OCI-LY1 (cell line): ENCODE measurements around the gene RABGAP1L.

Source experiments
- EZH2 ChIP-seq: fragments of 200-600 bp; sonication (generic), shearing (Covaris generic); IDR thresholded peaks from 2 replicates; pipeline ENCODE4 v1.8.0; 2017; ENCODE audit warnings: borderline replicate concordance, mixed run types, mild to moderate bottlenecking, antibody characterized with exemption, low read length, moderate library complexity, mixed read lengths
- TF ChIP-seq, protein P1 (sequence below): fragments of 200-600 bp; sonication (generic), shearing (Covaris generic); IDR thresholded peaks from 2 replicates; pipeline ENCODE4 v1.5.1; 2017; ENCODE audit warnings: mild to moderate bottlenecking, antibody characterized with exemption, low read length, moderate library complexity, mixed read lengths

DNA sequence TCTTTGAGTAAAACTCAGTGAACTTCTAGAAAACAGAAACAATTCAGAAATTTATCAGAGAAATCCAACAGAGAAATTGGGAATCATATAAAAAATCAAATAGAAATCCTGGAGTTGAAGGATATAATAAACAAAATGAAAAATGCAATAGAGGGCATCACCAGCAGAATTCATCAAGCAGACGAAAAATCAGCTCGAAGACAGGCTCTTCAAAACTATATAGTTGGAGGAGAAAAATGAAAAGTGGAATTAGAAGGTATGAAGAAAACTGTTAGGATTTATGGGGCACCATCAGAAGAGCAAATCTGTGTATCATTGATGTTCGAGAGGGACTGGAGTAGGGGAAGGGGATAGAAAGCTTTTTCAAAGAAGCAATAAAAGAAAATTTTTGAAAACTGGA, 167.0 kb downstream of the RABGAP1L start:
- TF ChIP-seq, protein P1, sequence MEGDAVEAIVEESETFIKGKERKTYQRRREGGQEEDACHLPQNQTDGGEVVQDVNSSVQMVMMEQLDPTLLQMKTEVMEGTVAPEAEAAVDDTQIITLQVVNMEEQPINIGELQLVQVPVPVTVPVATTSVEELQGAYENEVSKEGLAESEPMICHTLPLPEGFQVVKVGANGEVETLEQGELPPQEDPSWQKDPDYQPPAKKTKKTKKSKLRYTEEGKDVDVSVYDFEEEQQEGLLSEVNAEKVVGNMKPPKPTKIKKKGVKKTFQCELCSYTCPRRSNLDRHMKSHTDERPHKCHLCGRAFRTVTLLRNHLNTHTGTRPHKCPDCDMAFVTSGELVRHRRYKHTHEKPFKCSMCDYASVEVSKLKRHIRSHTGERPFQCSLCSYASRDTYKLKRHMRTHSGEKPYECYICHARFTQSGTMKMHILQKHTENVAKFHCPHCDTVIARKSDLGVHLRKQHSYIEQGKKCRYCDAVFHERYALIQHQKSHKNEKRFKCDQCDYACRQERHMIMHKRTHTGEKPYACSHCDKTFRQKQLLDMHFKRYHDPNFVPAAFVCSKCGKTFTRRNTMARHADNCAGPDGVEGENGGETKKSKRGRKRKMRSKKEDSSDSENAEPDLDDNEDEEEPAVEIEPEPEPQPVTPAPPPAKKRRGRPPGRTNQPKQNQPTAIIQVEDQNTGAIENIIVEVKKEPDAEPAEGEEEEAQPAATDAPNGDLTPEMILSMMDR: no peak
- TF ChIP-seq EZH2: no peak
